H1 (cell line): ENCODE measurements around the gene KRT6C. TPM values are rescaled to one million over a fixed set of nuclear protein-coding genes. Genes with fewer than 3 reads are reported as not detected.
A peak's percentile ranks its signal among the peaks of the same experiment; 100 is the strongest.

ENCODE experiments used
- CTCF ChIA-PET: fragments of 300-600 bp; sonication (Branson Sonifier 250); formaldehyde crosslinking; loops from one replicate; lab custom pipeline; 2021; ENCODE audit not compliant: partially characterized antibody; lab: Charles Lee
- POLR2A ChIA-PET: fragments of 300-600 bp; sonication (Branson Sonifier 250); formaldehyde crosslinking; loops from one replicate; lab custom pipeline; 2021; ENCODE audit warnings: inconsistent platforms; ENCODE audit not compliant: partially characterized antibody; lab: Charles Lee
- DNase-seq, 2 experiments: peaks; one replicate each; pipeline versions ENCODE4 v3.0.0 to v3.0.0-alpha.2; 2010 to 2022; ENCODE audit warnings: low spot score in 2 of 2, low read depth in 1 of 2, mixed read lengths in 1 of 2
- FAIRE-seq: peaks from 2 replicates; lab custom pipeline; 2011; peaks lifted over from hg19 to GRCh38; lab: Jason Lieb, UNC
- H2AFZ ChIP-seq: 2 replicates; pipeline ENCODE4 v1.8.1; 2012; ENCODE audit warnings: low read length, inconsistent platforms
- H2AK5ac ChIP-seq: 2 replicates; pipeline ENCODE4 v1.6.1; 2013; ENCODE audit warnings: low read depth, low read length
- H2BK120ac ChIP-seq: replicated peaks from 2 replicates; pipeline ENCODE3; 2013; ENCODE audit warnings: low read depth, low read length, inconsistent platforms
- H2BK12ac ChIP-seq: 2 replicates; pipeline ENCODE4 v1.6.1; 2013; ENCODE audit warnings: low read depth, low read length
- H2BK15ac ChIP-seq: 2 replicates; pipeline ENCODE4 v1.6.1; 2013; ENCODE audit warnings: low read length
- H2BK20ac ChIP-seq: 2 replicates; pipeline ENCODE4 v1.6.1; 2013; ENCODE audit warnings: low read length
- H2BK5ac ChIP-seq: 2 replicates; pipeline ENCODE4 v1.6.1; 2013; ENCODE audit warnings: low read depth, low read length
- H3K14ac ChIP-seq: 2 replicates; pipeline ENCODE4 v1.6.1; 2013; ENCODE audit warnings: inconsistent platforms; ENCODE audit not compliant: insufficient read length
- H3K18ac ChIP-seq: 2 replicates; pipeline ENCODE4 v1.6.1; 2013; ENCODE audit warnings: low read length; ENCODE audit errors: extremely low read depth
- H3K23ac ChIP-seq: 2 replicates; pipeline ENCODE4 v1.6.1; 2013; ENCODE audit warnings: inconsistent platforms; ENCODE audit not compliant: insufficient read length
- H3K23me2 ChIP-seq: 2 replicates; pipeline ENCODE4 v1.6.1; 2013; ENCODE audit warnings: low read depth, low read length
- H3K27ac ChIP-seq: 2 replicates; pipeline ENCODE4 v1.6.1; 2011; ENCODE audit warnings: low read depth, low read length, inconsistent platforms
- H3K27me3 ChIP-seq, 4 experiments: replicated peaks in 1 of 4; 1 replicate in 1 of 4; 2 replicates in 3 of 4; pipeline versions ENCODE4 v1.6.1 to v1.8.1; 2011 to 2013; ENCODE audit warnings: low read length in 3 of 4, mild to moderate bottlenecking in 3 of 4, inconsistent platforms in 2 of 4, mixed read lengths in 2 of 4, moderate library complexity in 1 of 4; ENCODE audit not compliant: control insufficient read depth in 3 of 4, insufficient read depth in 3 of 4; ENCODE audit errors: extremely low read depth in 1 of 4
- H3K36me3 ChIP-seq, 4 experiments: 2 replicates each; pipeline versions ENCODE4 v1.6.1 to v1.8.1; 2011 to 2013; ENCODE audit warnings: mild to moderate bottlenecking in 4 of 4, low read length in 3 of 4, moderate library complexity in 2 of 4, control low read depth in 1 of 4, inconsistent platforms in 1 of 4; ENCODE audit not compliant: insufficient read depth in 4 of 4, control insufficient read depth in 2 of 4
- H3K4ac ChIP-seq: replicated peaks from 2 replicates; pipeline ENCODE3; 2013; ENCODE audit warnings: low read length, low read depth, mixed read lengths, inconsistent platforms; ENCODE audit not compliant: insufficient read length
- H3K4me1 ChIP-seq, 4 experiments: replicated peaks in 1 of 4; 1 replicate in 1 of 4; 2 replicates in 3 of 4; pipeline versions ENCODE4 v1.6.1 to v1.8.1; 2011 to 2013; ENCODE audit warnings: low read length in 3 of 4, inconsistent platforms in 2 of 4, mixed read lengths in 1 of 4; ENCODE audit not compliant: insufficient read depth in 4 of 4, control insufficient read depth in 3 of 4
- H3K4me2 ChIP-seq, 2 experiments: 2 replicates each; pipeline versions ENCODE4 v1.6.1 to v1.8.1; 2011 to 2013; ENCODE audit warnings: low read depth in 2 of 2, low read length in 2 of 2, control low read depth in 1 of 2, inconsistent platforms in 1 of 2, mild to moderate bottlenecking in 1 of 2; ENCODE audit not compliant: insufficient read depth in 1 of 2
- H3K4me3 ChIP-seq, 4 experiments: fragments of 200-600, 300-600 bp in 1 of 4; sonication (generic), shearing (Covaris generic), sonication (Bioruptor Twin) in 1 of 4; 2 replicates each; pipeline versions ENCODE4 v1.5.1 to v1.8.1; 2011 to 2016; ENCODE audit warnings: low read length in 4 of 4, low read depth in 3 of 4, control low read depth in 2 of 4, inconsistent platforms in 2 of 4, mild to moderate bottlenecking in 2 of 4, mixed read lengths in 1 of 4, moderate library complexity in 1 of 4; ENCODE audit not compliant: insufficient read depth in 2 of 4; ENCODE audit errors: extremely low read depth in 1 of 4
- H3K56ac ChIP-seq: replicated peaks from 2 replicates; pipeline ENCODE3; 2013; ENCODE audit warnings: low read depth, mild to moderate bottlenecking, mixed read lengths, low read length, inconsistent platforms; ENCODE audit not compliant: insufficient read length
- H3K79me1 ChIP-seq: 2 replicates; pipeline ENCODE4 v1.6.1; 2013; ENCODE audit warnings: low read depth, low read length, control low read depth
- H3K79me2 ChIP-seq, 2 experiments: 2 replicates each; pipeline versions ENCODE4 v1.6.1 to v1.8.1; 2012 to 2013; ENCODE audit warnings: low read length in 2 of 2, mild to moderate bottlenecking in 2 of 2, inconsistent platforms in 1 of 2; ENCODE audit not compliant: insufficient read depth in 2 of 2, control insufficient read depth in 1 of 2
- H3K9ac ChIP-seq, 4 experiments: replicated peaks in 1 of 4; 1 replicate in 1 of 4; 2 replicates in 3 of 4; pipeline versions ENCODE4 v1.6.1 to v1.8.1; 2011 to 2013; ENCODE audit warnings: low read depth in 3 of 4, low read length in 3 of 4, control low read depth in 2 of 4, mild to moderate bottlenecking in 2 of 4, moderate library complexity in 2 of 4, inconsistent platforms in 1 of 4; ENCODE audit errors: extremely low read depth in 1 of 4
- H3K9me3 ChIP-seq, 2 experiments: 2 replicates each; pipeline versions ENCODE4 v1.6.1 to v1.8.1; 2012 to 2013; ENCODE audit warnings: mild to moderate bottlenecking in 2 of 2, moderate library complexity in 2 of 2, control low read depth in 1 of 2, inconsistent platforms in 1 of 2, low read depth in 1 of 2, low read length in 1 of 2, mixed read lengths in 1 of 2; ENCODE audit not compliant: insufficient read depth in 2 of 2
- H4K20me1 ChIP-seq, 2 experiments: replicated peaks in 1 of 2; 2 replicates each; pipeline versions ENCODE3 to v1.8.1; 2011 to 2013; ENCODE audit warnings: inconsistent platforms in 2 of 2, low read length in 2 of 2, mild to moderate bottlenecking in 1 of 2; ENCODE audit not compliant: insufficient read depth in 2 of 2, control insufficient read depth in 1 of 2
- H4K5ac ChIP-seq: 2 replicates; pipeline ENCODE4 v1.6.1; 2013; ENCODE audit warnings: low read length, low read depth, mixed read lengths, inconsistent platforms; ENCODE audit not compliant: insufficient read length
- H4K8ac ChIP-seq: 2 replicates; pipeline ENCODE4 v1.8.0; 2013; ENCODE audit warnings: mild to moderate bottlenecking, moderate library complexity, low read length, inconsistent platforms; ENCODE audit not compliant: insufficient read depth; ENCODE audit errors: extremely low read depth
- H4K91ac ChIP-seq: replicated peaks from 2 replicates; pipeline ENCODE3; 2013; ENCODE audit warnings: low read length, mixed read lengths, inconsistent platforms; ENCODE audit not compliant: insufficient read length
- BCL11A ChIP-seq, 2 experiments: IDR thresholded peaks; one replicate each; pipeline ENCODE4 v1.6.1; 2011; ENCODE audit warnings: low read depth in 2 of 2, low read length in 2 of 2, mild to moderate bottlenecking in 2 of 2
- BRCA1 ChIP-seq: IDR thresholded peaks from 2 replicates; pipeline ENCODE4 v1.6.1; 2012; ENCODE audit warnings: low read depth, low read length, improper control_type of control experiment
- CBX8 ChIP-seq: fragments of 300-800, 300-1000 bp; sonication (generic); IDR thresholded peaks from 2 replicates; pipeline ENCODE4 v1.7.1; 2016; ENCODE audit warnings: low read depth, low read length, borderline replicate concordance
- CHD2 ChIP-seq: IDR thresholded peaks from 2 replicates; pipeline ENCODE4 v1.6.1; 2012; ENCODE audit warnings: low read length, improper control_type of control experiment
- EP300 ChIP-seq, 2 experiments: IDR thresholded peaks; 1 replicate in 1 of 2; 2 replicates in 1 of 2; pipeline ENCODE4 v1.6.1; 2011 to 2012; ENCODE audit warnings: low read depth in 2 of 2, low read length in 2 of 2, mild to moderate bottlenecking in 2 of 2, borderline replicate concordance in 1 of 2, inconsistent platforms in 1 of 2, moderate library complexity in 1 of 2
- GTF2F1 ChIP-seq: IDR thresholded peaks from 2 replicates; pipeline ENCODE4 v1.6.1; 2012; ENCODE audit warnings: low read depth, low read length, improper control_type of control experiment, borderline replicate concordance
- HDAC6 ChIP-seq: IDR thresholded peaks from one replicate; pipeline ENCODE4 v1.7.1; 2012; ENCODE audit warnings: low read depth, mild to moderate bottlenecking, inconsistent platforms, low read length, moderate library complexity
- KDM5A ChIP-seq: fragments of 200-600 bp; IDR thresholded peaks from 2 replicates; pipeline ENCODE4 v1.7.1; 2012; ENCODE audit warnings: mild to moderate bottlenecking, low read length, inconsistent platforms, mixed read lengths
- POU5F1 ChIP-seq: IDR thresholded peaks from 2 replicates; pipeline ENCODE4 v1.6.1; 2011; ENCODE audit warnings: low read depth, mild to moderate bottlenecking, low read length, moderate library complexity
- RNF2 ChIP-seq: fragments of 200-900, 300-1000 bp; sonication (generic); IDR thresholded peaks from 2 replicates; pipeline ENCODE4 v1.7.1; 2016; ENCODE audit warnings: borderline replicate concordance, low read depth, mild to moderate bottlenecking, antibody characterized with exemption, low read length; ENCODE audit not compliant: poor library complexity, severe bottlenecking; ENCODE audit errors: missing control alignments
- ZNF274 ChIP-seq: IDR thresholded peaks from 2 replicates; pipeline ENCODE4 v1.7.0; 2012; ENCODE audit warnings: low read length, borderline replicate concordance; ENCODE audit errors: extremely low read depth
- WGBS, 2 experiments: shearing (Covaris generic) in 1 of 2; methylation state at CpG; one replicate each; pipeline versions ENCODE4 v1.1.6 to v1.1.7; 2013 to 2015; ENCODE audit warnings: low lambda C conversion rate in 2 of 2, mixed read lengths in 2 of 2, inconsistent platforms in 1 of 2, low coverage in 1 of 2, missing lambda C conversion rate in 1 of 2; ENCODE audit not compliant: insufficient replicate concordance in 2 of 2, insufficient coverage in 1 of 2, insufficient read length in 1 of 2; ENCODE audit errors: extremely low coverage in 1 of 2, missing lambda C conversion rate in 1 of 2; 5-methylcytosine and 5-hydroxymethylcytosine counted together
- polyA plus RNA-seq, 7 experiments: library from polyadenylated mRNA; depleted of rRNA in 3 of 7; stranded (reverse) in 5 of 7; unstranded in 2 of 7; fragments of >200 nt in 5 of 7; fragments of 200-250 nt in 2 of 7; gene quantifications; 1 replicate in 5 of 7; 2 replicates in 1 of 7; 4 replicates in 1 of 7; pipeline versions ENCODE4 v1.2.1 to v1.2.3, GENCODE V29; 2011 to 2013; ENCODE audit warnings: missing spikeins in 2 of 7, mixed read lengths in 2 of 7
- total RNA-seq: library from RNA; stranded (reverse); fragmentation: NEBNext Ultra II Directional; extraction: Animal tissue kit (Norgen Biotek cat#: 25700); gene quantifications from 2 replicates; pipeline ENCODE4 v1.2.1, GENCODE V29; 2021
- TF ChIP-seq, protein P1 (sequence below): IDR thresholded peaks from 2 replicates; pipeline ENCODE4 v1.6.1; 2012; ENCODE audit warnings: inconsistent platforms

Gene KRT6C
- total and polyA plus RNA-seq, 2 of the 8 experiments (the other 6 are each of a cell fraction or from before 2014, with no cell fraction given), result not detected

DNA sequence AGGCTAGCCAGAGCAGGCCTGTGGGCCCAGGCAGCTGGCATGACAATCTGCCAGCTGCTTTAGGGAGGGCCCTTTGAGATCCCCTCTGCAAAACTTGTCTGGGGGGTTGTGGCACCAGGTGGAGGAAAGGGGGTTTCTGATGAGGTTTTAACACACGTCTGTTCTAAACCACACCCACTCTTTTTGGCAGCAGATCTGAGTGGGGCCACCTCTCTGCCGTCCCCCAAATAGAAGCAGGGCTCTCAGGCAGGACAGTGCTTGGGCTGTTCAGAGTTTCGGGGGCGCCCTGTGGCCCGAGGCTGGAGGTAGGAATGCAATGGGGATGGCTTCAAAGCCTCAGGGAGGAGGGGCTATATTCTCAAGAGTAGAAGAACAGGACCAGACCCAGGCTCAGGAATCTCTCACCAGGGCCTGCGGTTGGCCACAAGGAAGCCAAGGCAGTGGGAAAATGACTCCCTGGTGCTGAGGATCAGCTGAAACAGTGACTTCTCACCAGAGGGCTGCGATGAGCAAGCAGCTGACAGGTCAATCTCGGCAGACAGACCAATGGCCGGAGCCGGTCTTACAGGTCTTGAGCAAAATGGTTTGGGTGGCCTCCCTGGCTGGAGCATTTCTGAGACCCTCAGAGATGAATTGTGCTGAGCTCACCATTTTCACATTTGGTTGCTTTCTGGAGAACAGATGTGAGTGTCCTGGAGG is 48.1 kb upstream of the KRT6C start:
- WGBS, 2 experiments, result 85% methylated on average over 10 of the region's 10 CpGs; no CpG with 5 or more reads in 1 of the 2 experiments
- H3K23ac ChIP-seq, result no peak overlapping the region
- no peaks in the 10 kb centered on the region; a peak in 1 of 4 replicates for H3K9me3 ChIP-seq
- no peak overlapping the region for H2BK120ac ChIP-seq
- H3K9ac ChIP-seq, result no peak overlapping the region
- no peaks in the 10 kb centered on the region for H3K79me2 ChIP-seq
- no peak overlapping the region for H3K4me3 ChIP-seq
- 0 out of 2 replicates have a peak overlapping the region, but pooled peaks have one; percentile 46 for H2BK15ac ChIP-seq
- H2AFZ ChIP-seq, result no peak overlapping the region
- FAIRE-seq (no peak), DNase-seq (peak in 1 of 2 experiments; percentile 43)
- H3K14ac ChIP-seq, result no peak overlapping the region
- H2AK5ac ChIP-seq, result no peak overlapping the region
- H3K4me1 ChIP-seq, result peaks cover 0 to 1% (median 0%) of the 10 kb centered on the region in 4 experiments; a peak in 1 of 7 replicates
- no peaks in the 10 kb centered on the region for H3K23me2 ChIP-seq
- H4K20me1 ChIP-seq, result no peaks in the 10 kb centered on the region
- ChIA-PET CTCF (interaction anchor here (1.0 to 4.0 kb wide), 21 partner anchors 9 to 374 kb away, joined by 3 to 27 read pairs (median 4); partner anchors contain the start of gene KRT84), POLR2A (interaction anchor here (0.6 kb wide), 1 partner anchor 148 kb away, joined by 3 read pairs; no protein-coding TSS in a partner anchor)
- no peak overlapping the region for H4K8ac ChIP-seq
- H3K27me3 ChIP-seq, result no peaks in the 10 kb centered on the region; a peak in 1 of 7 replicates
- no peak overlapping the region for H3K18ac ChIP-seq
- H4K91ac ChIP-seq, result no peak overlapping the region
- H3K79me1 ChIP-seq, result no peaks in the 10 kb centered on the region
- no peak overlapping the region for H2BK20ac ChIP-seq
- H3K27ac ChIP-seq, result no peak overlapping the region
- no peaks in the 10 kb centered on the region for H3K36me3 ChIP-seq
- H4K5ac ChIP-seq, result no peak overlapping the region
- no peak overlapping the region for H3K56ac ChIP-seq
- H3K4ac ChIP-seq, result no peak overlapping the region
- no peak overlapping the region for H3K4me2 ChIP-seq
- H2BK12ac ChIP-seq, result no peak overlapping the region
- no peak overlapping the region for H2BK5ac ChIP-seq
- no peak for TF ChIP-seq POU5F1
- TF ChIP-seq RNF2, result no peak
- no peak for TF ChIP-seq HDAC6
- no peak for TF ChIP-seq ZNF274
- TF ChIP-seq KDM5A, result no peak
- no peak for TF ChIP-seq BCL11A (IDR thresholded peaks at IDR 0.05; ENCODE audit: low read depth in 2 of 2, low read length in 2 of 2)
- no peak for TF ChIP-seq BRCA1
- no peak for TF ChIP-seq EP300 (IDR thresholded peaks at IDR 0.05; ENCODE audit: borderline replicate concordance in 1 of 2, low read depth in 2 of 2, low read length in 2 of 2)
- no peak for TF ChIP-seq CHD2
- TF ChIP-seq CBX8, result no peak
- TF ChIP-seq, protein P1, sequence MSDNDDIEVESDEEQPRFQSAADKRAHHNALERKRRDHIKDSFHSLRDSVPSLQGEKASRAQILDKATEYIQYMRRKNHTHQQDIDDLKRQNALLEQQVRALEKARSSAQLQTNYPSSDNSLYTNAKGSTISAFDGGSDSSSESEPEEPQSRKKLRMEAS, result no peak
- no peak for TF ChIP-seq GTF2F1
